IMR-90 (cell line): ENCODE measurements around the gene PRKN. TPM values are rescaled to one million over a fixed set of nuclear protein-coding genes. Genes with fewer than 3 reads are reported as not detected.

ENCODE experiments used
- ATAC-seq: fragments of 200-7000 bp; cut with Tn5 transposase; 2 replicates; pipeline ENCODE4 v1.9.1; 2020; ENCODE audit warnings: low read depth, mild to moderate bottlenecking, moderate library complexity
- BruUV-seq: library from RNA; stranded (reverse); fragments of 400-500 nt; replicated peaks from 2 replicates; lab custom pipeline; 2021; lab: Mats Ljungman, UMichigan
- CTCF ChIA-PET: fragments of 300-600 bp; formaldehyde crosslinking; extraction: SDS; loops from one replicate; lab custom pipeline; 2021; ENCODE audit warnings: antibody characterized with exemption; lab: Yijun Ruan, JAX
- POLR2A ChIA-PET: fragments of 300-600 bp; sonication (Branson Sonifier 250); formaldehyde crosslinking; loops from one replicate; lab custom pipeline; 2022; ENCODE audit warnings: antibody characterized with exemption; ENCODE audit not compliant: unreplicated experiment; lab: Charles Lee
- DNase-seq: peaks from one replicate; pipeline ENCODE4 v3.0.0; 2013
- H2AFZ ChIP-seq: replicated peaks from 2 replicates; pipeline ENCODE3; 2013; ENCODE audit warnings: low read length, mild to moderate bottlenecking; ENCODE audit not compliant: poor library complexity
- H2AK5ac ChIP-seq: 2 replicates; pipeline ENCODE4 v1.6.1; 2013; ENCODE audit warnings: low read depth, low read length, inconsistent platforms
- H2AK9ac ChIP-seq: replicated peaks from 2 replicates; pipeline ENCODE3; 2013; ENCODE audit warnings: mild to moderate bottlenecking, low read depth, low read length, moderate library complexity; ENCODE audit not compliant: poor library complexity
- H2BK120ac ChIP-seq: 2 replicates; pipeline ENCODE4 v1.6.1; 2013; ENCODE audit warnings: low read depth, low read length, inconsistent platforms
- H2BK15ac ChIP-seq: 3 replicates; pipeline ENCODE4 v1.6.1; 2013; ENCODE audit warnings: low read depth, low read length, inconsistent platforms
- H2BK20ac ChIP-seq: 2 replicates; pipeline ENCODE4 v1.6.1; 2013; ENCODE audit warnings: low read depth, mild to moderate bottlenecking, inconsistent platforms, low read length, moderate library complexity
- H2BK5ac ChIP-seq: 2 replicates; pipeline ENCODE4 v1.6.1; 2013; ENCODE audit warnings: mild to moderate bottlenecking, low read depth, low read length, inconsistent platforms; ENCODE audit not compliant: poor library complexity, severe bottlenecking
- H3K14ac ChIP-seq: replicated peaks from 2 replicates; pipeline ENCODE4 v1.6.1; 2013; ENCODE audit warnings: low read depth, low read length, inconsistent platforms
- H3K18ac ChIP-seq: 2 replicates; pipeline ENCODE4 v1.6.1; 2013; ENCODE audit warnings: low read depth, low read length, control low read depth
- H3K23ac ChIP-seq: 2 replicates; pipeline ENCODE4 v1.6.1; 2013; ENCODE audit warnings: low read depth, low read length, inconsistent platforms
- H3K27ac ChIP-seq: 2 replicates; pipeline ENCODE4 v1.5.1; 2013; ENCODE audit warnings: mild to moderate bottlenecking, control low read depth, low read length; ENCODE audit not compliant: insufficient read depth
- H3K27me3 ChIP-seq: 2 replicates; pipeline ENCODE4 v1.6.1; 2013; ENCODE audit warnings: low read length; ENCODE audit not compliant: control insufficient read depth, insufficient read depth
- H3K36me3 ChIP-seq: 2 replicates; pipeline ENCODE4 v1.6.1; 2013; ENCODE audit warnings: low read length, mixed read lengths; ENCODE audit not compliant: control insufficient read depth, insufficient read depth
- H3K4ac ChIP-seq: 2 replicates; pipeline ENCODE4 v1.6.1; 2013; ENCODE audit warnings: low read depth, low read length, inconsistent platforms
- H3K4me1 ChIP-seq: 2 replicates; pipeline ENCODE4 v1.6.1; 2013; ENCODE audit warnings: low read length, mixed read lengths; ENCODE audit not compliant: control insufficient read depth, insufficient read depth
- H3K4me2 ChIP-seq: 2 replicates; pipeline ENCODE4 v1.6.1; 2013; ENCODE audit warnings: low read depth, mild to moderate bottlenecking, control low read depth, low read length, moderate library complexity
- H3K4me3 ChIP-seq: 2 replicates; pipeline ENCODE4 v1.5.1; 2013; ENCODE audit warnings: low read depth, mild to moderate bottlenecking, control low read depth, low read length, moderate library complexity; ENCODE audit not compliant: insufficient read depth
- H3K56ac ChIP-seq: 2 replicates; pipeline ENCODE4 v1.6.1; 2013; ENCODE audit warnings: low read length, inconsistent platforms; ENCODE audit not compliant: insufficient read depth; ENCODE audit errors: extremely low read depth
- H3K79me1 ChIP-seq, 2 experiments: 2 replicates each; pipeline ENCODE4 v1.6.1; 2013; ENCODE audit warnings: low read length in 2 of 2, inconsistent platforms in 1 of 2, low read depth in 1 of 2
- H3K9ac ChIP-seq: 2 replicates; pipeline ENCODE4 v1.6.1; 2013; ENCODE audit warnings: low read depth, low read length, control low read depth
- H3K9me1 ChIP-seq: 2 replicates; pipeline ENCODE4 v1.6.1; 2013; ENCODE audit warnings: low read length, inconsistent platforms; ENCODE audit not compliant: insufficient read depth
- H3K9me3 ChIP-seq: 2 replicates; pipeline ENCODE4 v1.6.1; 2013; ENCODE audit warnings: low read length; ENCODE audit not compliant: control insufficient read depth, insufficient read depth
- H4K20me1 ChIP-seq: 2 replicates; pipeline ENCODE4 v1.6.1; 2013; ENCODE audit warnings: low read length, inconsistent platforms; ENCODE audit not compliant: insufficient read depth
- H4K5ac ChIP-seq: 2 replicates; pipeline ENCODE4 v1.6.1; 2013; ENCODE audit warnings: mild to moderate bottlenecking, low read depth, low read length, control low read depth
- H4K8ac ChIP-seq, 2 experiments: 2 replicates each; pipeline ENCODE4 v1.6.1; 2013; ENCODE audit warnings: low read depth in 2 of 2, low read length in 2 of 2, control low read depth in 1 of 2, inconsistent platforms in 1 of 2
- H4K91ac ChIP-seq: 2 replicates; pipeline ENCODE4 v1.6.1; 2013; ENCODE audit warnings: low read depth, low read length, inconsistent platforms; ENCODE audit not compliant: insufficient read depth
- CTCF ChIP-seq: conservative IDR thresholded peaks from 2 replicates; pipeline ENCODE4 v1.5.1; 2012; ENCODE audit warnings: mild to moderate bottlenecking, low read depth, low read length, improper control_type of control experiment
- MAFK ChIP-seq: IDR thresholded peaks from 2 replicates; pipeline ENCODE4 v1.6.1; 2012; ENCODE audit warnings: low read depth, low read length, improper control_type of control experiment
- MAZ ChIP-seq: IDR thresholded peaks from 2 replicates; pipeline ENCODE4 v1.6.1; 2012; ENCODE audit warnings: low read depth, mild to moderate bottlenecking, low read length, improper control_type of control experiment, moderate library complexity, borderline replicate concordance
- RAD21 ChIP-seq: IDR thresholded peaks from 2 replicates; pipeline ENCODE4 v1.6.1; 2012; ENCODE audit warnings: low read length, improper control_type of control experiment
- RCOR1 ChIP-seq: IDR thresholded peaks from 2 replicates; pipeline ENCODE4 v1.6.1; 2012; ENCODE audit warnings: mild to moderate bottlenecking, low read length, improper control_type of control experiment; ENCODE audit not compliant: insufficient replicate concordance
- RFX5 ChIP-seq: IDR thresholded peaks from 2 replicates; pipeline ENCODE4 v1.8.0; 2012; ENCODE audit warnings: low read depth, mild to moderate bottlenecking, low read length, moderate library complexity
- USF2 ChIP-seq: fragments of 150-350 bp; IDR thresholded peaks from 2 replicates; pipeline ENCODE4 v1.6.1; 2017; ENCODE audit warnings: mild to moderate bottlenecking, antibody characterized with exemption, low read length, low read depth
- WGBS, 2 experiments: methylation state at CpG; one replicate each; pipeline versions ENCODE4 v1.1.5 to v1.1.7; 2013; ENCODE audit warnings: missing lambda C conversion rate in 2 of 2; ENCODE audit not compliant: insufficient read length in 1 of 2; ENCODE audit errors: extremely low coverage in 2 of 2; 5-methylcytosine and 5-hydroxymethylcytosine counted together
- dilution Hi-C: fragments of 300-500 bp; cut with HindIII; formaldehyde crosslinking; loops from one replicate; pipeline ENCODE4 v1.14.3; 2018; ENCODE audit warnings: low sequenced_read_pairs; ENCODE audit not compliant: unreplicated experiment
- in situ Hi-C: fragments of 300-500 bp; cut with MboI; formaldehyde crosslinking; loops from 3 replicates; pipeline ENCODE4 v1.14.3; 2019; ENCODE audit warnings: low sequenced_read_pairs, inconsistent platforms, mixed read lengths
- intact Hi-C: fragments of 100-400 bp; cut with micrococcal nuclease; formaldehyde crosslinking; loops from 2 replicates; pipeline ENCODE4 v1.10.0; 2022
- polyA plus RNA-seq, 3 experiments: library from polyadenylated mRNA; depleted of rRNA; stranded (reverse); fragments of >200 nt; gene quantifications; 2 replicates each; pipeline ENCODE4 v1.2.3, GENCODE V29; 2012; ENCODE audit warnings: low replicate concordance in 1 of 3
- total RNA-seq: library from RNA; depleted of rRNA; stranded (reverse); fragments of >200 nt; gene quantifications from 2 replicates; pipeline ENCODE4 v1.2.3, GENCODE V29; 2012

PRKN gene
- total and polyA plus RNA-seq, 2 of the 4 experiments (the other 2 are of a cell fraction) = 0.15 to 0.18 TPM

DNA sequence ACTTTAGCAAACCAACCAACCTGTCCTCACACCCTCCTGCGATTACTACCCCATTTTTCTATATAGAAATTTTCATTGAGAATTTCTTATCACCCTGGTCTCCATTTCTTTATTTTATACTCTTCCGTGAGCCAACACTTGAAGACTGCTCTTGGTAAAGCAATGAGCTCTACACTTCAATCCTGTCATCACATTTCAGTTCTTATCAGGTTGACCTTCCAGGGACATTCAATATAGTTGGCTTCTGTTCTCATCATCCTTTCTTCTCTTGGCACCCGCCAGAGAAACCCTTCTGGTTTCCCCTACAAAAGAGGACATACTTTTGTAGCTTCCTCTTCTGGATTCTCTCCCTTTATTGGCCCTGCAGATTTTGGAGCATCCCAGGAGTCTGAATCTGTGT is 279.3 kb downstream of the PRKN start:
- dilution Hi-C loops (no loop called here), in situ Hi-C loops (no loop called here), intact Hi-C loops (no loop called here)
- no TSS peak for BruUV-seq
- Histone ChIP-seq H3K4me3 (no peak overlapping the region), H3K79me1 (no peaks in the 10 kb centered on the region), H2BK5ac (no peak overlapping the region), H3K23ac (no peak overlapping the region), H3K4me1 (no peaks in the 10 kb centered on the region), H2AK5ac (no peak overlapping the region), H3K9ac (no peak overlapping the region), H3K56ac (no peak overlapping the region), H3K9me1 (no peaks in the 10 kb centered on the region), H3K27ac (no peak overlapping the region), H2BK120ac (no peak overlapping the region), H3K14ac (no peak overlapping the region), H3K36me3 (no peaks in the 10 kb centered on the region), H2AK9ac (no peak overlapping the region), H2AFZ (no peak overlapping the region), H3K4me2 (no peak overlapping the region), H2BK15ac (no peak overlapping the region), H3K4ac (no peak overlapping the region), H3K18ac (no peak overlapping the region), H4K20me1 (no peaks in the 10 kb centered on the region), H3K9me3 (peaks cover 15% of the 10 kb centered on the region), H4K8ac (no peak overlapping the region), H4K91ac (no peak overlapping the region), H3K27me3 (no peaks in the 10 kb centered on the region), H2BK20ac (no peak overlapping the region), H4K5ac (no peak overlapping the region)
- ATAC-seq (no peak), DNase-seq (no peak)
- TF ChIP-seq RAD21 = no peak
- no peak for TF ChIP-seq USF2
- no peak for TF ChIP-seq MAFK
- TF ChIP-seq MAZ = no peak
- TF ChIP-seq RCOR1 = no peak
- TF ChIP-seq CTCF = no peak
- TF ChIP-seq RFX5 = no peak
- WGBS, 2 experiments = 14% methylated on average over 1 of the region's 3 CpGs; no CpG with 5 or more reads in 1 of the 2 experiments
- ChIA-PET POLR2A (no interaction called here), CTCF (no interaction called here)
